COLO829 (cell line): Measurements from ENCODE around the gene GRIK5.

Experiments used
- DNase-seq: peaks from one replicate; pipeline ENCODE4 v3.0.0; 2012; ENCODE audit warnings: low spot score

Gene GRIK5

DNA sequence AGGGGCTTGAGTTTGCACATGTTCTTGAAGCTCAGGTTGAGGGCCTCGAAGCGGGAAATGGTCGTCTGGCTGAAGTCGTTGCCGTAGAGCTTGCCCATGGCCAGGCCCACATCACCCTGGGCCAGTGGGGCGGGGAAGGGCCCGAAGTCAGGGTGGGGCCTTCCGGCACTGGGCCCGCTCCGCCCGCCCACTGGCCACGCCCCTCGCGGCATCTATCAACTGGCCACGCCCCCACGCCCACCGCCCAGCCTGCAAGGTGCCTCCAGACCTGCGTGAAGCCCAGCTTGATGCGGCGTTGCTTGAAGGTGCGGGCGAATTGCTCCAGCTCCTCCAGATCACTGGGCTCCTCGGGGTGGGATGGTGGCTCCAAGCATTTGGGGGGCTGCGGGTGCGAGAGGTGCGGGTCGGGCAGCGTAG, 25.8 kb upstream of the GRIK5 start:
- DNase-seq: no peak

DNA sequence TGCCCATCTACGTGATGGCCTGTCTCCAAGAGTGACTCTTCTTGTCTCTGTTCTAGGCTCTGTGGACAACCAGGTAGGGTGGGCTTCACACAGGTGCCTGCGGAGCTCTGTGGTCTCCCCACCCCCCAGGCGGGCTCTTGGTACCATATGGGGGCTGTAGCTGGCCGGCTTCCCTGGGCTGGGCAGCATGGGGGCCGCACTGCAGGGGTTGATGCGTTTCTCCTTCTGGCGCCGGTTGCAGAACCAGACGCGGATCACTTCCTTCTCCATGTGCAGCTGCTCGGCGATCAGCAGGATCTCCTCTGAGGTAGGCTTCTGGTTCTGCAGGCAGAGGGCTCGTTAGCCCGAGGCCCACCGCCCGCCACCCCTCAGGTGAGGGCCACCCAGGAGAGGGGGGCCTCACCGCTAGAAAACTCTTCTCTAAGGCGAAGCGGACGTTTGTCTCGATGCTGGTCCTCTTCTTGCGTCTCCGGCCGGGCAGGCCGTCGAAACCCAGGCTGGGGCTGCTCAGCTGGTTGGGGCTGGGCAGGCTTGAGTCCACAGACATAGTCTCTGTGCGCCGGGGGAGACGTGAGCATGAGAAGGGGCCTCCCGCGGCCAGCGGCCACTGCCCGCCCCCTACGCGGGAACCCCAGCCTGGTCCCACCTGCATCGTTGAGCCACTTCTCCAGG, 25.3 kb upstream of the GRIK5 start:
- DNase-seq: no peak

DNA sequence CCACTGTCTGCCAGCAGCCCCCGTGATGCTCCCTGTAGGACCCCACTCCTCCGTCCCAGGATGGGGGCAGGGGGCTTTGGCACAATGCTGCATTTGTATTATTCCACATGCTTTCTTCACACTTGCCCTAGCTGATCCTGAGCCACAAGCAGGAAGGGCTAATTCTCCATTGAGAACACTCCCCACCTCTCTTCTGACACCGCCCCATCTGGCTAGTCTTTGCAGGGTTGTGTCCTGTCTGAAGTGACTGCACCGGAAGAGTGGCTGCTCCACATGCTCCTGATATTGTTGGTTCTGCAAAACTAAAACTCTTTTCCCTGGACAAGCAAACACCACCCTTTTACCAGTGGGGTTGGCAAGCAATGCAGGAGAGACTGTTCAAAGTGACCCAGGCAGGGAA, 23.9 kb upstream of the GRIK5 start:
- DNase-seq: no peak

DNA sequence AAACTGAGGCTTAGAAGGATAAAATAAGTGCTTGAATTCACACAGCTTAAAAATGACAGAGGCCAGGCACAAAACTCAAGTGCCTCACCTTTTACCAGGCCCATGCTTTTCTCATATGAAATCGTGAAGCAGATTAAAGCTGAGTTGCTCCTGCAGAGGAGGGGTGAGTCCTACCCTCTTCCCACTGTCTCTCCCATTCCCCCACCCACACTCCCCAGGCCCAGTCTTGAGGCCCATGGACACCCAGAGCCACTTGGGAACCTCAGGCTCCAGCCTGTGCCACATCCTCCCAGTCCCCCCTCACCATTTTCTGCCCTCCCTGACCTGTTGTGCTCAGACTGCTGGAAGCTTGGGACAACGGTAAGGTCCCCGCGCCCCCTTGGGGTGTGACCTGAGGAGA, 23.5 kb upstream of the GRIK5 start:
- DNase-seq: no peak

DNA sequence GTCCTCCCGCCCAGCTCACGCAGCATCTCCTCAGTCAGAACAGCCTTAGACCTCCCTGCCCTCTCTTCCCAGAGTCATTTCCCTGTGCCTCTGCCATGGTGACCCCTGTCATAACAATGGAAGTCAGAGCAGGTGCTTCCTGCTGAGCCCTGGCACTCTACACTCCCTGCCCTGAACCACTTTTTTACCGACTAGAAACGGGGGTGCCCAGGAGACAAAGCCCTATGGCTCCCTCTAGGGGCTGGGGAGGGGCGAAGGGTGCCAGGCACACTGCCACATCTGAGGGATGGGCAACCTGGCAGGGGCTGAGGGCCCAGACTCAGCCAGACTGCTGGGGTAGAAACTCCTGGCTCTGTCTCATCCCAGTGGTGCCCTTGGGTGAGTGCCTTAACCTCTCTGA, 22.3 kb upstream of the GRIK5 start:
- no peak for DNase-seq

DNA sequence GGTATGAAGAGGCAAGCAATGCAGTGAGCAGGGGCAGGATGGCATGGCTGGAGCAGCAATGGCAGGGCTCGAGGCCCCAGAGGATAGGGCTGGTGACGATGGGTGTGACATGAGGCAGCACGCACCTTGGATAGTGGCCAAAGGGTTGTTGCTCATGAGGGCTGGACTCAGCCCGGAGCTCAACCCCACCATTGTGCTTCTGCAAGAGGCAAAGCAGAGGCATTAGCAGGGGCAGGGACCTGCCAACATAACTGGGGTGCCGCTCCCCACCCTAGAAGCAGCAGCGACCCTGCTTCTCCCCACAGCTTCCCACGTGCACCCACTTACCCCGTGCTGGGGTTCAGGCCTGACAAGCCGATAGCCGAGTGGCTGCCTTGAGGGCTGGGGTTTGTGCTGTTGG, 21.7 kb upstream of the GRIK5 start:
- no peak for DNase-seq

DNA sequence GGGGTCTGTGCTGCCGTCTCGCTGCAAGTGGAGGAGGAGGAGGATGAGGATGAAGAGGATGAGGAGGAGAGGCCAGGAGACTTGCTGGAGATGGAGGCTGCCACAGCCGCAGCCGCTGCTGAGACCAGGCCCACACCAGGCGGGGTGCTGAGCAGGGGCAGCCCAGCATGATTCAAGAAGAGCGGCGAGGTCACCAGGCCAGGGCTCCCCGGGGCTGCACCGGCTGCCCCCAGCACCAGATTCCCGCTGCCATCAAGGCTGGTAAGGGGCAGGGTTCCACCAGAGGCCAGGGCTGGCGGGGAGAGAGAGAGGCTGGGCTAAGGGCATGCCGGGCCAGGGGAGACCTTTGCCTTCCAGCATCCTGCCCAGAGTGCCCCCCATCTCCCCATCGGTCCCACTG, 21.3 kb upstream of the GRIK5 start:
- DNase-seq: no peak

DNA sequence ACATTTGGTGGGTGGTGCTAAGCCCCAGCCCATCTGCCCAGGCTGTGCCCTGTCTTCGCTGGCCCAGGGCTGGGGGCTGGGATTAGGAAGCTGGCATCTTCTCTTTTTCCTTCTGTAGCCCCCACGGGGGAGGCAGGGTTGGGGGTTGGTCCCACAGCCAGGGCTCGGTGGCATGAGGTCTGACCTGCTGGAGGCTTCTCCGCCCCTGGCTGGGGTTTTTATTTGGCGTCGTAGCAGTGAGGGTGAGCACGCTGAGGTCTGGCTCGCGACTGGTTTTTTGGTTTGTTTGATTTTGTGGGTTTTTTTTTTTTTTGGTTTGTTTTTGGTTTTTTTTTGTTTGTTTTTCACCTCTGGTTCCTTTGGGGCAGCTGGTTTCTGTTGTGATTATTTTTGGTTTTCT, 20.7 kb upstream of the GRIK5 start:
- DNase-seq: no peak

DNA sequence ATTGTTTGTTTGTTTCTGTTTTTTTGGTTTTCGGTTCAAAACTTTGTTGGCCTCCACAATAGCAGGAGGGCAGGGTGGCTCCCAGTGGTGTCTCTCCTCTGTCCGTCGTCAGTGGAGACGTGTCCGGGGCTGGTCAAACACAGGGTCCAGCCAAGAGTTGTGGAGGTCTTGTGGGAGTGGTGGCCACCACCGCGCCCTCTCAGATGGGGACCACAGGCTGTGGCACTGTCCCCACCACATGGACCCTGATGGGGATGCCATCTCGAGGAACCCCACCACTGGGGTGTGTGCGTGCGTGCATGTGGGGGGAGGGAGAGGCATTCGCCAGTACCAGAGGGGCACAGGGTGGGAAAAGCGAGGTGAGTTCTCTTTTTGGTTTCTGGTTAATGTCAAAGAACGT, 19.8 kb upstream of the GRIK5 start:
- DNase-seq: no peak

DNA sequence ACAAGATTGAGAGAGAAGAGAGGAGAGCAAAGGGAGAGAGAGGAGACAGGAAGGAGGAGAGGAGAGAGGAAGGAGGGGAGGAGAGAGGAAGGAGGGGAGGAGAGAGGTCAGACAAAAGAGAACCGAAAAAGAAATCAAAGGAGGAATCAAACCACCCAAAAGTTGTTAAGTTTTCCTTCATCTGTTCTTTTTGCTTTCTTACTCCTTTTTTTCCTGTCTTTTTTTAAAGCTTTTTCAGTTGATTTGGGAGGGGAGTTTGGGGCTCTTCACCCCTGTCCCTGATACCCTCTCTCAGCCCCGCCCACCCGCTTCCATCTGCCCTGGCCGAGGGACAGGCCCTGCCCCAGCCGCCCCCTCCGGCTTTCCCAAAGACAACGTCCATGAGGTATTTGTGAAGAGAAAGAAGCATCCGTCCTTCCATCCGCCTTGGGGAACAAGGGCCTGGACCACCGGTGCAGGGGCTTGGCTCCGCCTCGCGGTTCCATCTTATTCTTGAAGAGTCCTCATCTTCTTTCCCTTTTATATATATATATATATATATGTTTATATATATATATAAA, 19.3 kb upstream of the GRIK5 start:
- no peak for DNase-seq

DNA sequence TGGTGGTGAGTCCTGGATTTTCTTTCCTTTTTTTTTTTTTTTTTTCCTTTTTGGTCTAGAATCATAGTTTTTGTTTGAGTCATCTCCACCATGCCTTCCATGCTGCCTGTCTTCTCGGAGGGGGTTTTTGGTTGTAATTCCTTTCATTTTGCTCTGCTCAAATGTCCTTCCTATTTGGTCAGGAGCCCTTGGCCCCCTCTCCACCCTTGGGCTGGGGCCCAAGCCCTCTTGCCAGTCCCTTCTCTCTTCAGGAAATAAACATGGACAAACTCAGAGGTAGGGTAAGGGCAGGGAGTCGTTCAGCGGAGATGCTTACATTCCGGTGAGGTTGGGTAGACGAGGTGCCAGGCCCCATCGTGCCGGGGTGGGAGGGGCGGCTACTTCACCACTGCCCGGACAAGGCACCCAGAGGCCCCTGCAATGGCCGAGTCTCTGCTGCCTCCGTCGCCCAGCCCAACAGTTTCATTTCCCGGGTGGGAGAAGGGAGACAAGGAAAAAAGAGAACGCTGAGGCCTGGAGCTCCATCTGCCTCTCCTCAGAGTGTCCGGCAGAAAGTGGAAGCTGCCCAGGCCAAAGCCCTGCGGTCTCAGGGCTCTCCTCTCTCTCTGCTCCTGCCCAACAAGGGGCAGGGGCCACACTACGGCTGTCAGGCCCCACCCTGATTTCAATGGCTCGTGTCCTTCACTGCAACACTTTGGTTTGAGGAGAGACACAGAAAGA, 18.6 kb upstream of the GRIK5 start:
- DNase-seq: peak; percentile 33

DNA sequence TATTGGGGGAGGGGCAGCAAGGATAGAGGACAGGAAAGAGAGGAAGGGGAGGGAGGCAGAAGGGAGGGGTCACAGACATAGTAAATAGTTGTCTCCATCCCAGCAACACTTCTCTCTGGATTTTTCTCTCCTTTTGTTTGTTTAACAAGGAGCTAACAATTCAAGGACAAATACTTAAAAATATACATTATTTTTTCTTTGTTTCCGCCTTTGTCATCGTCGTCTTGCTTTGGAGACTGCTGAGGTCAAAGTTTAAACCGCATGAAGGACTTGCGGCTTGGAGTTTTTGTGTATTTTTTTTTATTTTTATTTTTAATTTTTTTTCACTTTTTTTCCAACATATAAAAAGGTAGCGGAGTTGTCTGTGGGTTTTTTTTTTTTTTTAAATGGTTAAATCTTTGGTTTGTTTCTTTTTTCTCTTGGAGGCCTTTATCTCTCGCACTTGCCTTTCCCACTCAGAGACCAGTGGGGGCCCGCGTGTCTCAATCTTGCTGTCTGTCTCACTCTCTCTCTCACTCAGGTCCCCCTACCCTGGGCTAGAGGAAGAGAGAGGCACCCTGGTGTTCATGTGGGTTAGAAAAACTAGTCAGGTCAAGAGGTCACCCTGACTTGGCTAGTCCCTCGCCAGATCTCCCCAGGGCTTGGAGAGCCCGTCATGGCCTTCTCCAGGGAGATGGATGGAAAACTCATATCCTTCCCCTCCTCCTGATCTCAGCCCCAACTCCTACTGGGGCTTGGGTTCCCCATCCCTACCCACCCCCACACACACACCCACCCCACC, 17.0 kb upstream of the GRIK5 start:
- no peak for DNase-seq

DNA sequence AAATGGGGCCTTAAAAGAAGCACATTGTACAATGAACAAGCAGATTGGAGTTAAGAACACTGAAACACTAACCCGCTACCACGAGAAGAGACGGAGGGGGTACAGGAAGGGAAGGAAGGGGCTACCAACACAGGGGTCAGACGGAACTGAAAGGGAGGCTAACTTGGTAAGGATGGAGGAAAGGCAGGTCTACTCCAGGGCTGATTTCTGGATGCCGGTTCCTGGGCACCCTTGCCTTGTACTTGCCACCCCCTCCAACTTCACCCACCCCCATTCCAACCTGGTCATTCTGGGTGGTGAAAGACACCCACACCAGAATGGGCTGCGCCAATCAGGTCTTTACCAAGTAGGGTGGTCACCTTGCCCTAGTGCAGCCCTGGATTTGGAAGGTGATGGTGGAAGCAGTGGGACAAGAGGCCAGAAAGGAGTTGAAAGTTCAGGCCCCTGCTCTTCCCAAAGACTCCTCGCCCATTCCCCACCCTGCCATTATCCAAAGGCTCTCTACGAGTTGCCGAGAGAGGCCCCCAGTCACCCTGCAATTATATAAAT, 16.3 kb upstream of the GRIK5 start:
- no peak for DNase-seq

DNA sequence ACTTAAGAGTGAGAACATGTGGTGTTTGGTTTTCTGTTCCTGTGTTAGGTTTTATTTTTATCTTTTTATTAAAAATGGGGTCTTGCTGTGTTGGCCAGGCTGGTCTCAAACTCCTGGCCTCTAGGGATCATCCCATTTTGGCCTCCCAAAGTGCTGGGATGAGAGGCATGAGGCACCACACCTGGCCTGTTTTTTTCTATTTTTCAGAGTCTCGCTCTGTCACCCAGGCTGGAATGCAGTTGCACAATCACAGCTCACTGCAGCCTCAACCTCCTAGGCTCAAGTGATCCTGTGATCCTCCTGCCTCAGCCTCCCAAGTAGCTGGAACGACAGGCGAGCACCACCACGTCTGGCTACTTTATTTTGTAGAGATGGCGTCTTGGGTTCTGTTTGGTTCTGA, 13.5 kb upstream of the GRIK5 start:
- DNase-seq: no peak

DNA sequence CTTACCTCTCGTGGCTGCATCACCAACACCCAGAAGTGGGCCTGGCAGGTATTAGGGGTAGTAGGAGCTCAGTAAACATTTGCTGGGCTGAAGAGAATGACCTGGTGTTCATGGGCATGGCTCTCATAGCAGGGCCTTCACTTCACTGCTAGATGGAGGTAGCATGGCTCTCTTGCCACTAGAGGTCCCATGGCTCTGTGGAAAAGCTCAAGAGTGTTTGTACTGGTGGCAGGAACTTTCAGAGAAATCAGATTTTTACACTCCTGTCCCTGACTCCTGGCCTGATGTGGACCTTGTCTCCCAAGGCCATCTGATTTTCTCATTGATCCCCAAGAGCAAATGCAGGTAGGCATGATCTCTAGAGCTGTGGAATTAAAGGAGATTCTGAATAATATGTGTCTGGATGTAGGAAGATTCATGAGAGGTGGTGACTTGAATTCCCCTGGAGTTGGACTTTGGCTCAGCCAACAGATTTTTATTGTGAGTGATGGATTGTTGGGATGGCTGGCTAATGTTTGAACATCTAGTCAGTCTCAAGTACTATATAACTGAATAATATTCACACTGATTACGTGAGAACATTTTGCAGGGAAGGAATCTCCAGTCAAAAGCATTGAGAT, 11.7 kb upstream of the GRIK5 start:
- peak; percentile 47 for DNase-seq

DNA sequence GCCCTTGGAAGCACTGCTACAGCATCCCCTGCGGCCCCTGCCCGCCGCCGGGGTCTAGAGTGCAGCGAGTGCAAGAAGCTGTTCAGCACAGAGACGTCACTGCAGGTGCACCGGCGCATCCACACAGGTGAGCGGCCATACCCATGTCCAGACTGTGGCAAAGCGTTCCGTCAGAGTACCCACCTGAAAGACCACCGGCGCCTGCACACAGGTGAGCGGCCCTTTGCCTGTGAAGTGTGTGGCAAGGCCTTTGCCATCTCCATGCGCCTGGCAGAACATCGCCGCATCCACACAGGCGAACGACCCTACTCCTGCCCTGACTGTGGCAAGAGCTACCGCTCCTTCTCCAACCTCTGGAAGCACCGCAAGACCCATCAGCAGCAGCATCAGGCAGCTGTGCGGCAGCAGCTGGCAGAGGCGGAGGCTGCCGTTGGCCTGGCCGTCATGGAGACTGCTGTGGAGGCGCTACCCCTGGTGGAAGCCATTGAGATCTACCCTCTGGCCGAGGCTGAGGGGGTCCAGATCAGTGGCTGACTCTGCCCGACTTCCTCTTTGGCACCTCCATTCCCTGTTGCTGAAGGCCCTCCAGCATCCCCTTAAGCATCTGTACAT, 10.9 kb upstream of the GRIK5 start:
- DNase-seq: no peak

DNA sequence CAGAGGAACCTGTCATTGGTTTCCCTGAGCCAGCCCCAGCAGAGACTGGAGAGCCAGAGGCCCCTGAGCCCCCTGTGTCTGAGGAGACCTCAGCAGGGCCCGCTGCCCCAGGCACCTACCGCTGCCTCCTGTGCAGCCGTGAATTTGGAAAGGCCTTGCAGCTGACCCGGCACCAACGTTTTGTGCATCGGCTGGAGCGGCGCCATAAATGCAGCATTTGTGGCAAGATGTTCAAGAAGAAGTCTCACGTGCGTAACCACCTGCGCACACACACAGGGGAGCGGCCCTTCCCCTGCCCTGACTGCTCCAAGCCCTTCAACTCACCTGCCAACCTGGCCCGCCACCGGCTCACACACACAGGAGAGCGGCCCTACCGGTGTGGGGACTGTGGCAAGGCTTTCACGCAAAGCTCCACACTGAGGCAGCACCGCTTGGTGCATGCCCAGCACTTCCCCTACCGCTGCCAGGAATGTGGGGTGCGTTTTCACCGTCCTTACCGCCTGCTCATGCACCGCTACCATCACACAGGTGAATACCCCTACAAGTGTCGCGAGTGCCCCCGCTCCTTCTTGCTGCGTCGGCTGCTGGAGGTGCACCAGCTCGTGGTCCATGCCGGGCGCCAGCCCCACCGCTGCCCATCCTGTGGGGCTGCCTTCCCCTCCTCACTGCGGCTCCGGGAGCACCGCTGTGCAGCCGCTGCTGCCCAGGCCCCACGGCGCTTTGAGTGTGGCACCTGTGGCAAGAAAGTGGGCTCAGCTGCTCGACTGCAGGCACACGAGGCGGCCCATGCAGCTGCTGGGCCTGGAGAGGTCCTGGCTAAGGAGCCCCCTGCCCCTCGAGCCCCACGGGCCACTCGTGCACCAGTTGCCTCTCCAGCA, 10.1 kb upstream of the GRIK5 start:
- no peak for DNase-seq

DNA sequence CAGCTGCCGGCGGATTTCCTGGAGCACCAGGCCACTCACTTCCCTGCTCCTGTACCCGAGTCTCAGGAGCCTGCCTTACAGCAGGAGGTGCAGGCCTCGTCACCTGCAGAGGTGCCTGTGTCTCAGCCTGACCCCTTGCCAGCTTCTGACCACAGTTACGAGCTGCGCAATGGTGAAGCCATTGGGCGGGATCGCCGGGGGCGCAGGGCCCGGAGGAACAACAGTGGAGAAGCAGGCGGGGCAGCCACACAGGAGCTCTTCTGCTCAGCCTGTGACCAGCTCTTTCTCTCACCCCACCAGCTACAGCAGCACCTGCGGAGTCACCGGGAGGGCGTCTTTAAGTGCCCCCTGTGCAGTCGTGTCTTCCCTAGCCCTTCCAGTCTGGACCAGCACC, 9.3 kb upstream of the GRIK5 start:
- no peak for DNase-seq

DNA sequence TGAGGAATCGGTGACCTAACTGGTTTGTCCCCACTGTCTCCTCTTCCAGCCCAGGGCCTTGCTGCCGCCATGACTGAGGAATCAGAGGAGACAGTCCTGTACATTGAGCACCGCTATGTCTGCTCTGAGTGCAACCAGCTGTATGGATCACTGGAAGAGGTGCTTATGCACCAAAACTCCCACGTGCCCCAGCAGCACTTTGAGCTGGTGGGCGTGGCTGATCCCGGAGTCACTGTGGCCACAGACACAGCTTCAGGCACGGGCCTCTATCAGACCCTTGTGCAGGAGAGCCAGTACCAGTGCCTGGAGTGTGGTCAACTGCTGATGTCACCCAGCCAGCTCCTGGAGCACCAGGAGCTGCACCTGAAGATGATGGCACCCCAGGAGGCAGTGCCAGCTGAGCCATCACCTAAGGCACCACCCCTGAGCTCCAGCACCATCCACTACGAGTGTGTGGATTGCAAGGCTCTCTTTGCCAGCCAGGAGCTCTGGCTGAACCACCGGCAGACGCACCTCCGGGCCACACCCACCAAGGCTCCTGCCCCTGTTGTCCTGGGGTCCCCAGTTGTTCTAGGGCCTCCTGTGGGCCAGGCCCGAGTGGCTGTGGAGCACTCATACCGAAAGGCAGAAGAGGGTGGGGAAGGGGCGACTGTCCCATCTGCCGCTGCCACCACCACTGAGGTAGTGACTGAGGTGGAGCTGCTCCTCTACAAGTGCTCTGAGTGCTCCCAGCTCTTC, 8.7 kb upstream of the GRIK5 start:
- no peak for DNase-seq

DNA sequence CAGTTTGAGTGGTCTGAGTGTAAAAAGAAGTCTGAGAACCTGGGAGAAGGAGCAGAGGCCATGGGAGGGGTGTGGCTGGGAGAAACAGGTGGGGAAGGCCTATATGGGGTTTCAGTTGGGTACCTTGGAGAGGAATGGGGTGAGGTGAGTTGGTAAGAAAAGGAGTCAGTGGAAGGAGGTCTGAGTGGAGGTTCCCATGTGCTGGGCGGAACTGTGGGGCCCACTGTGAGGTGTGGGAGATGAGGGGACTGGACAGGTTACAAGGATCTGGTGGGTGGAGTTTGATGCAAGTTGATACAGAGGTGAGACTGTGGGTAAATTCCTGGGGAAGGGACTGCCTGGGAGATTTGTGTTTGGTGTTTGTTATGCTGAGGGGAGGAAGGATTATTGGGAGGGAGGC, 8.1 kb upstream of the GRIK5 start:
- DNase-seq: no peak
